Activated naive CD4-positive, alpha-beta T cell (primary cell): ENCODE measurements around the gene SERPINA4.
"Not testable (repeated sequence)": the region's sequence is repeated elsewhere in the genome, so short reads cannot be mapped to it uniquely, and the experiment has no call there.

Experiments
- DNase-seq, 4 experiments: peaks; one replicate each; lab custom pipeline; 2025; lab: John Stamatoyannopoulos, UW

The SERPINA4 gene

GRCh38 chr14:94569381-94570001, 8.2 kb downstream of the SERPINA4 start:
- DNase-seq = no peak

DNA sequence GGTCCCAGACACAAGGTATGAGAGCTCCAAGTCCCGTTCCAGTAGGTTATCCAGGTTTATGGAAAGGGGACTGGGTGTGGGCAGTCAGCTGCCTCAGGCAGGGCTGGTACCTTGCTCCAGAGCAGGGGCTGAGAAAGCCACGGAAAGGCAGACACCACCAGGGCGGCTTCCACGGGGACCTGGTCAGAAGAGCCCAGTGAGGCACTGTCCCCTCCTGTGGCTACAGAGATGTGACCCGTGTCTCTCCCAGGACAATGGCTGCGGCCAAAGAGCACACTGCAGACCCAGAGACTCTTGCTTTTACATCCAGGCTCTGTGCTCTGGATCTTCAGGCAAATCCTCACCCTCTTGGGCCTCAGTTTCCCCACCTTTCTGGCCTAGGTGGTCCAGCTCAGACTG, 8.8 kb downstream of the SERPINA4 start:
- no peak for DNase-seq

DNA sequence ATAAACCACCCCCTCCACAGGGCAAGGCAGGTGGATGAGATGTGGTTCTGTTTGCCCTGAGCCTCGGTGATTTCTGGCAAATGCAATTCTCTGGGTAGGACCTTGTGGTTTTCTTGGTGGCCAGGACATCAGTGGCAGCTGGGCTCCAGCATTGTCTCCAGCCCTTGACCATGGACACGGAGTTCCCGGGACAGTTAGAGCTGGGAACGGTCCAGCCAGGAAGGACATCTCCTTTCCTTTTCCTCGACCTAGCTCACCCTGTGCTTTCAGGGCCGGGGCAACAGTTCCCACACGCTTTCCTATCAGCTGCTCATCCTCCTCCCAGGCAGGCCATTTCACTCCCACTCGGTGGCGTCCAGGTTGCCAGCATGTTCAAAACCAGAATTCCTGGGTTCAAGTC, 9.2 kb downstream of the SERPINA4 start:
- no peak for DNase-seq

DNA sequence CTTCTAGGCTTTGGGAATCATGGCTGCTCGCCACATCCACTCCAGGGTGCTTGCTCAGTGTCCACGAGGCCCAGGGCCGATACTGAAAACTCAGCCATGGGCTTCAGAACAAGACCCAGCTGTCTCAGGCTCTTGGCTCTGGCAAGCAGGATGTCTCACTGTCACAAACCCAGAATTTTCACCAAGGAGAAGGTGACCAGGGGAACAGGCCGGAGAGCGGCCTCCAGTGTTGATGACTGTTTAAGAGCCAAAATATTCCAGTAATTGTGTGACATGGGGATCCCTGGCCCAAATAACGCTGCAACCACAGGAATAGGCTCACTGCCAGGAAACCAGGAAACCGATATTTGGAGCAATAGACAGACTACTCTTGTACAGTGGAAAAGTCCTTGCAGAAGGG, 10.2 kb downstream of the SERPINA4 start:
- DNase-seq = no peak

GRCh38 chr14:94571950-94572349, 10.7 kb downstream of the SERPINA4 start:
- DNase-seq = no peak

DNA sequence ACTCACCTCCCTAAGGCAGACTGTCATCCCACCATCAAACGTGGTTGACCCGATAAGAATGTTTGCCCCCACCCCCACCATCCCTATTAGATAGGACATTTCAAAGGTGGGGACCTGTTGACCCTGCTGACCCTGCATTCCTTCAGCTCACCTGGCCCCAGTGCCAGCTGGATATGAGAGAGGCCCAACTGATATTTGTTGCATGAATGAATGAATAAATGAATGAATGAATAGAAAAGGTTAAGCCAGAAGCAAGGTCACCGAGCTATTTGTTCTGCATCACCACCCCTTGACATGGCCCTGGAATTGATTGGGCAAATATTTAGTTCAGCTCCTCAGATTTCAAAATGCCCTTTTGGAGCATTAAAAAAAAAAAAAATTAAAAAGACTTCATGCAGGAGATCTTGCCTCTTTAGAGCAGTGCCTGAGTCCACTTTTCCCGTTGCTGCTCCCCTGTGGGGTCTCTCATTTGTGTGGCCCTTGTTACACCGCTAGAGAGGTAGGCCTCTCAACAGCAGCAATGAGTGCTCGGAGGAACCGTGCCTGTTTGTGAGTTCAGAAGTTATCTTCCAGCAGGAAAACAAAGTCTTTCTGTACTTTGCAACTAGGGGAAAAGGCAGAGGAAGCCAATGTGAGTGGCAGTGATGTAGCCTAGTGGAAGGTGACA, 11.5 kb downstream of the SERPINA4 start:
- no peak for DNase-seq

GRCh38 chr14:94573475-94574277, 12.4 kb downstream of the SERPINA4 start:
- no peak for DNase-seq

GRCh38 chr14:94574336-94574735, 13.1 kb downstream of the SERPINA4 start:
- DNase-seq = no peak

GRCh38 chr14:94575730-94576585, 14.7 kb downstream of the SERPINA4 start:
- DNase-seq = no peak

DNA sequence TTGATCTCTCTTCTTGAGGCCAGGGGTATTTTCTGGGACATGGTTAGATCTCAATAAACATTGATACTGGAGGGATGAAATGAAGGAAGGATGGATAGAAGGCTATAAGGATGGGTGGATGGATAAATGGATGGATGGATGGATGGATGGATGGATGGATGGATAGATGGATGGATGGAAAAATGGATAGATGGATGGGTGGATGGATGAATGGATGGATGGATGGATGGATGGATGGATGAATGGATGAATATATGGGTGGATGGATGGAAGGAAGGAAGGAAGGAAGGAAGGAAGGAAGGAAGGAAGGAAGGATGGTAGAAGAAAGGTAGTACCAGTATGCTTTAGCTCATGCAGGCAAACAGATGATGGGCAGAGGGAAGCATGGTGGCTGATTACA, 16.2 kb downstream of the SERPINA4 start:
- not testable (repeated sequence) for DNase-seq

- no peak for DNase-seq
Measured at GRCh38 chr14:94578712-94579111, 17.5 kb downstream of the SERPINA4 start.

DNA sequence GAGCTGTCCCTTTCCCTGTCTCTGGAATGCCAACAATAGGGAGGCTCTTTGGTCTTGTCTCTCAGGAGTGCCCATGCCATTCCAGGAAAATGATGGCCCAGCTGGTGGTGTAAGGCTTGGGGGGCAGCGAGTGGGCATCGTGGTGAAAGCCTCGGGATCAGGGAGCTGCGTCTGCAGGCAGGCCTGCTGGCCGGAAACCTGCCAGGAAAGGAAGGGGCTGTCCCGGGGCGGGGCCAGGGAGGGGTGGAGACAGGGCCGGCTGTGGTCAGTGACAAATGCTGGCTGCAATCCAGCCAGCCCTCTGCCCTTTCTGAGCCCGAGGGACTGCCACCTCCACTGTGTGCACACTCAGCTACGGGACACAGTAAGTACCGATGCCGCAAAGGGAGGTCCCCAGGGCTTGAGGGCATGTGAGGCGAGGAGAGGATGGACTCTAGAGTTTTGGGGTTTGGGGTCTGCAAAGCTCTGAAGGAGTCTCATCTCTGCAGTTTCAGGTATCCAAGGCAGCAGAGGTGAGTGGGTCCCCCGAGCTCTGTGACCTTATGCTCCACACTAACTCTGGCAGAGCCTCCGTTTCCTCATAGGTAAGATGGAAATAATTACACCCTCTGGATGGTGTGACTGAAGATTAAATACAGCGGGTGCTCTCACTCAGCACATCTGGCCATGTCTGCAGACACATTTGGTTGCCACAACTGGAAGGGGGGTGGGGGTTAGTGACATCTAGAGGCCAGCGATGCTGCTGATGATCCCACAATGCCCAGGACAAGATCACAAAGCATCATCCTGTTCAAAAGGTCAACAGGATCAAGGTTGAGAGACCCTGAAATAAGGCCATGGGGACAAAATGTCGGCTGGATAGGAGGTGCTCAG, 20.1 kb downstream of the SERPINA4 start, which contains the start of gene SERPINA5:
SERPINA5 (plus strand) TSS at position 300 of the 873 bp plus-strand sequence. CDS start 5,937 bp downstream, outside the sequence.
- DNase-seq = no peak

- no peak for DNase-seq
Measured at GRCh38 chr14:94582199-94582750, 21.0 kb downstream of the SERPINA4 start.

DNA sequence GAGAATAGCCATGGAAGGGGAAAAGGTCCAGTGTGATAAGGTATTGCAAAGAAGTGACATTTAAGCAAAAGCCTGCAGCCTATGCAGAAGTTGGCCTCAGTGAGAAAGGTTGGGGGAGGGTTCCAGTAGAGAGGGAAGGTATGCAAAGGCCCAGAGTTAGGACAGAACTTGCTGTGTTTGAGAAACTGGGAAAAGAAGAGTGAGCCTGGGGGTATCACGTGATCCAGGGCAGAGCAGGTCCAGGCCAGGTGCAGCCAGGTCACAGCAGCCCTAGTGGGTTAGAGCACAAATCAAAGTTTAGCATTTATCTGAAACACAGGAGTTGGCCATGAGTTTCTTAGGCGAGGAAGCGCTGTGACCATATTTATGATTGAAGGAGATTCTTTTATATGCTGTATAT, 21.6 kb downstream of the SERPINA4 start:
- DNase-seq = no peak

DNA sequence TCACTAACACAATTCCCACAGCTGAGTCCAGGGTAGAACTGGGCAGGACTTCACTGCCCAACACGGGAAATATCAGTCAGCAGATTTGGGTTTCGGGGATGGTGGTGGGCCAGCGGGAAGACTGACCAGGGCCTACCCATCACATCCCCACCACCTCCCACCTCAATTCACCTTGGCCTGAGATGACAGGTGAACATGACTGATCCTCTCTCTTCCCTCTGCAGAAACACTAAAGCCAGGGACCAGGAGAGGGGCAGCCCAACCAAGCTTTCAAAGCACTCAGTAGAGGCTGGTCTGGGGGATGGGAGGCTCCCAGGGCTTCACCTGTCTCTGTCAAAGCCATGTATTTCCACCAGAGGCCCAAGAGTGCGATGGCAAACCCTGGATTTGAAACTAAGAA, 22.3 kb downstream of the SERPINA4 start:
- no peak for DNase-seq

DNA sequence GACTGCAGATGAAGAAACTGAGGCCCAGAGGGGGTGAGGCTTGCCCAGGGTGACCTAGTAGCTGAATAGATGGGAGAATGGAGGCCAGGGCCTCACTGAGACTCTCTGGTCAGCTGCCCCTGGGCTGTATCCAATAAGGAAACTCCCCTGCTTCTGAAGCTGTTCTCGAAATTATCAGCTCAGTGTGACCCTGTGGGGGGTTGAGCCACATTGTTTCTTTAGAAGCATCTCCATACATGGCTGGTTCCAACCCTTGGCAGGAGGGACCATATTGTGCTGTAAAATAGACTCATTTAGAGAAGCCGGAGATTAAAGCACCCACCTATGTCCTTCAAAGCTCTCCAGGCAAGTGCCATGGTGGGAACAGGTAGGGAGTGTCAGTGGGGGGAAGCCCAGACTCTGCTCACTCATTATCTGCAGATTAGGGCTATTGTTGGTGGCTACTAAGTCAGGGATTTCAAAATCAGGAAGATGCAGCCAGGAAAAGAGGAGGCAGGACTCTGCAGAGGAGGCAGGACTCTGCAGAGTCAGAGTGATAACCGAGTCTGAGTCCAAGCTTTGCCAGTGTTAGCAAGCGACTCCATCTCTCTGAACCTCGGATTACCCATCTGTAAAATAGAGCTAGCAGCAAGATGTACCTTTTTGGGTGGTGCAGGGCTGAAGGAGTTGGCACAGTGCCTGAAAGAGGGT, 23.5 kb downstream of the SERPINA4 start:
- no peak for DNase-seq

GRCh38 chr14:94586635-94587034, 25.4 kb downstream of the SERPINA4 start:
- DNase-seq = no peak

GRCh38 chr14:94588311-94588710, 27.1 kb downstream of the SERPINA4 start:
- DNase-seq = no peak

- DNase-seq = no peak
Measured at GRCh38 chr14:94591073-94591472, 29.8 kb downstream of the SERPINA4 start.

DNA sequence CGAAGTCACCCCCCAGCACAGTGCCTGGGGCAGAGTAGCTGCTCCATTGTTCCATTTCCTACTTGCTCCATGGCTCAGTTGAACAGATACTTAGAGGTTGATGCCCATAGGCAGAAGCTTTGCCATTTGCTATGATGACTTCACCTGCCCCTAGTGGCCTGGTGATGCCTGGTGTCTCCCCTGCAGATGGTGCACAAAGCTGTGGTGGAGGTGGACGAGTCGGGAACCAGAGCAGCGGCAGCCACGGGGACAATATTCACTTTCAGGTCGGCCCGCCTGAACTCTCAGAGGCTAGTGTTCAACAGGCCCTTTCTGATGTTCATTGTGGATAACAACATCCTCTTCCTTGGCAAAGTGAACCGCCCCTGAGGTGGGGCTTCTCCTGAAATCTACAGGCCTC, 30.6 kb downstream of the SERPINA4 start:
- no peak for DNase-seq
